T-cell (primary cell): ENCODE data around the gene TMEM245. TPM values are rescaled to one million over a fixed set of nuclear protein-coding genes. Genes with fewer than 3 reads are reported as not detected.

Experiments
- ATAC-seq, 4 experiments: fragments of 200-7000 bp in 3 of 4; fragments of 150-1000 bp in 1 of 4; cut with Tn5 transposase; replicated peaks in 1 of 4; 1 replicate in 3 of 4; 2 replicates in 1 of 4; pipeline ENCODE4 v1.10.0; 2021; ENCODE audit warnings: moderate library complexity in 3 of 4, mild to moderate bottlenecking in 2 of 4, moderate number of reproducible peaks in 1 of 4
- CTCF ChIA-PET, 2 donors: fragments of 300-600 bp; sonication (Branson Sonifier 250); formaldehyde crosslinking; loops; one replicate each; lab custom pipeline; 2022; ENCODE audit warnings: antibody characterized with exemption in 2 of 2; lab: Charles Lee
- POLR2A ChIA-PET, 2 donors: fragments of 300-600 bp; sonication (Branson Sonifier 250); formaldehyde crosslinking; loops; one replicate each; lab custom pipeline; 2022; ENCODE audit warnings: antibody characterized with exemption in 2 of 2; lab: Charles Lee
- DNase-seq, 35 experiments: peaks; one replicate each; pipeline versions ENCODE4 v3.0.0 to v3.0.0-alpha.2; 2013 to 2023
- H3K27ac ChIP-seq: one replicate; pipeline ENCODE4 v1.5.1; 2013; ENCODE audit warnings: low read length
- H3K27me3 ChIP-seq, 2 experiments: replicated peaks in 1 of 2; 1 replicate in 1 of 2; 2 replicates in 1 of 2; pipeline versions ENCODE4 v1.6.1 to v1.7.0; 2013; ENCODE audit warnings: low read length in 1 of 2, mixed read lengths in 1 of 2; ENCODE audit not compliant: control insufficient read depth in 2 of 2, insufficient read depth in 2 of 2; ENCODE audit errors: extremely low read depth in 1 of 2
- H3K36me3 ChIP-seq, 2 donors: 1 replicate in 1 of 2; 2 replicates in 1 of 2; pipeline versions ENCODE4 v1.6.1 to v1.7.0; 2013; ENCODE audit warnings: low read length in 1 of 2; ENCODE audit not compliant: control insufficient read depth in 2 of 2, insufficient read depth in 1 of 2; ENCODE audit errors: extremely low read depth in 1 of 2
- H3K4me1 ChIP-seq, 2 experiments: 1 replicate in 1 of 2; 2 replicates in 1 of 2; pipeline versions ENCODE4 v1.6.1 to v1.7.0; 2013; ENCODE audit warnings: low read length in 2 of 2, mixed read lengths in 1 of 2; ENCODE audit not compliant: insufficient read depth in 2 of 2, control insufficient read depth in 1 of 2; ENCODE audit errors: extremely low read depth in 1 of 2
- H3K4me3 ChIP-seq, 2 donors: 1 replicate in 1 of 2; 2 replicates in 1 of 2; pipeline versions ENCODE4 v1.5.1 to v1.7.0; 2013; ENCODE audit warnings: mild to moderate bottlenecking in 2 of 2, low read length in 1 of 2, moderate library complexity in 1 of 2; ENCODE audit not compliant: control insufficient read depth in 1 of 2; ENCODE audit errors: extremely low read depth in 1 of 2
- H3K9me3 ChIP-seq: 2 replicates; pipeline ENCODE4 v1.7.0; 2013
- H3K27ac Mint-ChIP-seq, 2 donors: one replicate each; pipeline ENCODE4 v1.8.0; 2020 to 2021; ENCODE audit warnings: mild to moderate bottlenecking in 2 of 2, mixed read lengths in 2 of 2
- H3K27me3 Mint-ChIP-seq, 2 donors: one replicate each; pipeline ENCODE4 v1.8.0; 2021 to 2022; ENCODE audit warnings: mixed read lengths in 2 of 2
- H3K36me3 Mint-ChIP-seq: one replicate; pipeline ENCODE4 v1.8.0; 2021; ENCODE audit warnings: mixed read lengths
- H3K4me1 Mint-ChIP-seq, 3 donors: one replicate each; pipeline ENCODE4 v1.8.0; 2020 to 2022; ENCODE audit warnings: mixed read lengths in 3 of 3, mild to moderate bottlenecking in 1 of 3
- H3K4me3 Mint-ChIP-seq, 3 donors: one replicate each; pipeline ENCODE4 v1.8.0; 2020 to 2022; ENCODE audit warnings: mild to moderate bottlenecking in 3 of 3, mixed read lengths in 3 of 3, moderate library complexity in 3 of 3
- H3K9me3 Mint-ChIP-seq, 3 donors: one replicate each; pipeline ENCODE4 v1.8.0; 2020 to 2022; ENCODE audit warnings: mixed read lengths in 3 of 3
- WGBS: methylation state at CpG from one replicate; pipeline ENCODE4 v1.1.5; 2013; ENCODE audit warnings: missing lambda C conversion rate; ENCODE audit not compliant: insufficient coverage; 5-methylcytosine and 5-hydroxymethylcytosine counted together
- total RNA-seq, 35 experiments: library from RNA in 6 of 35; stranded (reverse) in 6 of 35; fragments of 120-200 nt in 1 of 35; gene quantifications; one replicate each; pipeline versions ENCODE4 v1.2.1 to v1.2.4 and lab custom pipeline; 2013 to 2026

The TMEM245 gene
- total RNA-seq, 5 donors from 2014 or later (not counting 1 experiment from before 2014, with no cell fraction given): 32.5 to 68.1 (median 52.5) TPM

DNA sequence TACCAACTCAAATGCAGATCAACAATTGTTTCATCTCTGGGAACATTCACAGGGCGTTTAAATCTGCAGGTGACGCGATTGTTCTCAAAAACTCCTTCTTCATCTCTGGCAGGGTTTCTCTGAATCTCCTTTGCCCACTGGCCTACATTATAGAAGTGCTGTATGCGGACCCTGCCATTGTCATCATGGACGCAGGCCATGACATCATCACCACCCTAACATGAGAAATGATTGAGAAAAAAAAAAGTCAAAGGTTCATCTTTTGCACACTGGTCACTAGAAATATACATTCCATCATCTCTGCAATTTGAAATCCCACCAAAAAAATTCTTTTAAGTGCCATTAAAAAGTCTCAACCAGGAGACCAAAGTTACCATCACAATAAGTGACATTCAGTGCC is 21.6 kb upstream of the TMEM245 start:
- no peaks in the 10 kb centered on the region for H3K4me1 ChIP-seq
- H3K4me3 ChIP-seq: no peak overlapping the region
- Mint-ChIP-seq H3K4me1 (peaks cover 5 to 6% (median 6%) of the 10 kb centered on the region in 3 donors), H3K9me3 (no peaks in the 10 kb centered on the region), H3K27me3 (peaks cover 0 to 7% of the 10 kb centered on the region in 2 donors), H3K36me3 (no peaks in the 10 kb centered on the region), H3K4me3 (no peak overlapping the region), H3K27ac (no peak overlapping the region)
- H3K27ac ChIP-seq: no peak overlapping the region
- DNase-seq: no peak
- ChIA-PET POLR2A (no interaction called here), CTCF (no interaction called here)
- whole genome bisulfite sequencing: 90% methylated on average over 3 of the region's 5 CpGs
- H3K27me3 ChIP-seq: peaks cover 0 to 5% of the 10 kb centered on the region in 2 experiments
- no peaks in the 10 kb centered on the region for H3K36me3 ChIP-seq
- ATAC-seq: no peak
- no peaks in the 10 kb centered on the region for H3K9me3 ChIP-seq

DNA sequence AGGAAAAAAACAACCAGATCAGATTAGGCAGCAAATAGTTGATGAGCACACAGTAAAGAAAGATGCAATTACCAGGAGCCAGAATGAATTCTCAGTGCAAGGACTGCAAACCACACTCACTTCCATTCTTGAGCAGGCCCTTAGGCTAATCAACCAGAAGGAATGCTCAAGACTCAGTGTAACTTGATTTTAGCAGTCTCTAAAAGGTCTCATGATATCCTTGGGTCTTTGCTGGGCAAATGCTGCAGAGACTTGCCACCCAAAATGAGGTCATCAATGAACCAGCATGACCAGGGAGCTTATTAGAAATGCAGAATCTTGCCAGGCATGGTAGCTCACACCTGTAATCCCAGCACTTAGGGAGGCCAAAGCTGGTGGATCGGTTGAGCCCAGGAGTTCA is 20.1 kb upstream of the TMEM245 start:
- no peak for ATAC-seq
- Histone ChIP-seq H3K36me3 (no peaks in the 10 kb centered on the region), H3K4me1 (no peaks in the 10 kb centered on the region), H3K4me3 (no peak overlapping the region), H3K27me3 (peaks cover 0 to 2% of the 10 kb centered on the region in 2 experiments), H3K27ac (no peak overlapping the region), H3K9me3 (no peaks in the 10 kb centered on the region)
- Mint-ChIP-seq H3K27me3 (peaks cover 0 to 5% of the 10 kb centered on the region in 2 donors), H3K27ac (no peak overlapping the region), H3K4me3 (no peak overlapping the region), H3K4me1 (peaks cover 5 to 6% (median 6%) of the 10 kb centered on the region in 3 donors), H3K36me3 (no peaks in the 10 kb centered on the region), H3K9me3 (no peaks in the 10 kb centered on the region)
- 100% methylated on average over 1 of the region's 1 CpG for WGBS
- CTCF ChIA-PET: no interaction called here
- POLR2A ChIA-PET: no interaction called here
- DNase-seq: no peak

DNA sequence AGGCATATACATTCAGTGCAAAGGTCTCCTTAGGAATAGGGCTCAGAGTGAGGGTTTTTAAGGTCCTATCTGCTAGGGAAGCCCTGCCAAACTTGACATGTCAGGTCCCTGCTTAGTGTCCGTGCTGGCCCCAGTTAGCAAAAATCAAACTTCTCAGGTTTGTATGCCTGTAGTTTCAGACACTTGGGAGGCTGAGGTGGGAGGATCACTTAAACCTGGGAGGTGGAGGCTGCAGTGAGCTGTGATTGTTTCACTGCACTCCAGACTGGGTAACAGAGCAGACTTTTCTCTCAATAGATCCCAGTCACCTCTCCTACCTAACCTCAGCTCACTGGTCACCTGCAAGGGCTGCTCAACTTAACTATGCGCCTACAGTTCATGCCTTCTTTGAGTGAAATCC is 18.7 kb upstream of the TMEM245 start:
- no peak overlapping the region for H3K27ac ChIP-seq
- POLR2A ChIA-PET: no interaction called here
- Mint-ChIP-seq H3K27ac (no peak overlapping the region), H3K4me1 (no peaks in the 10 kb centered on the region), H3K36me3 (no peaks in the 10 kb centered on the region), H3K9me3 (no peaks in the 10 kb centered on the region), H3K27me3 (peaks cover 0 to 5% of the 10 kb centered on the region in 2 donors), H3K4me3 (no peak overlapping the region)
- no peaks in the 10 kb centered on the region for H3K4me1 ChIP-seq
- no peak overlapping the region for H3K4me3 ChIP-seq
- H3K27me3 ChIP-seq: no peaks in the 10 kb centered on the region
- WGBS: 83% methylated on average over 1 of the region's 2 CpGs
- DNase-seq (no peak), ATAC-seq (no peak)
- H3K36me3 ChIP-seq: no peaks in the 10 kb centered on the region
- CTCF ChIA-PET: no interaction called here
- no peaks in the 10 kb centered on the region for H3K9me3 ChIP-seq

DNA sequence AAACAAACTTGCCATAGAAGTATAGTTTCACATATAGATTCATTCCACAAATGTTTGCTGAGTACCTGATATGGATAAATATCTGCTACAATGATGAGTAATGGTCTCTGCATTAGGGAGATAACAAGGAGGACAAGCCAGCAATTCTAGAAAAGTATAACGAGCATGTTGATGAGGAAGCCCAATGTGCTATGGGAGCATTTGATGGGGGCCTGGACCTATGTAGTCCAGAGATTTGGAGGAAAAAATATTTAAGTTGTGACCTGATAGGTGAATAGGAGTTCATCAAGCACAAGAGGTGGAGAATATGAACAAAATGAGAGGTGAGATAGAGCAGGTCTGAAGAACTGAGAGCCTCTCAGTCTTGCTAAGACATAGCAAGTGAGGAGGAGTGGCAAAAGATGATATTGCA is 14.4 kb upstream of the TMEM245 start:
- H3K9me3 Mint-ChIP-seq: no peaks in the 10 kb centered on the region
- H3K4me3 ChIP-seq: no peak overlapping the region
- no peaks in the 10 kb centered on the region for H3K4me1 ChIP-seq
- H3K27me3 Mint-ChIP-seq: peaks cover 0 to 3% of the 10 kb centered on the region in 2 donors
- ChIA-PET POLR2A (no interaction called here), CTCF (no interaction called here)
- no peak overlapping the region for H3K27ac ChIP-seq
- H3K27ac Mint-ChIP-seq: no peak overlapping the region
- WGBS: 100% methylated on average over 1 of the region's 1 CpG
- ATAC-seq (no peak), DNase-seq (no peak)
- no peaks in the 10 kb centered on the region for H3K9me3 ChIP-seq
- H3K4me1 Mint-ChIP-seq: peaks cover 0 to 4% (median 3%) of the 10 kb centered on the region in 3 donors
- no peaks in the 10 kb centered on the region for H3K36me3 ChIP-seq
- H3K4me3 Mint-ChIP-seq: no peak overlapping the region
- no peaks in the 10 kb centered on the region for H3K27me3 ChIP-seq
- no peaks in the 10 kb centered on the region for H3K36me3 Mint-ChIP-seq

DNA sequence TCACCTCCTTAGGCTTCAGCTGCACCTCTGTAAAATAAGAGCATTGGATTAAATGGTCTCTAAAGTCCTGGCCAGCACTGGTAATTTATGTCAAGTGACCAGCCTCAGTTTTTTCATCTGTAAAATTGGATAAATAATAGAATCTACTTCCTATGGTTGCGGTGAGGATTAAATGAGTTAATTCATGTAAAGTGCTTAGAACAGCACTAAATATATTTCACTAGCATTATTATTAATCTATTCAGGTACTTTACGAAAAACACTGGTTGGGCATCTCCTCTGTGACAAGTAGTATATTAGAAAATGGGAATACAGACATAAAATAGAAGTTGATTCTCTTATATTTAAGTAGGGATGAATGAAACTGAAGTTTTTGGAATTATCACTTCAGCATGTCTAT is 13.8 kb upstream of the TMEM245 start:
- Histone ChIP-seq H3K9me3 (no peaks in the 10 kb centered on the region), H3K27ac (no peak overlapping the region), H3K36me3 (no peaks in the 10 kb centered on the region), H3K4me1 (no peaks in the 10 kb centered on the region), H3K27me3 (no peaks in the 10 kb centered on the region), H3K4me3 (no peak overlapping the region)
- ATAC-seq: no peak
- peaks cover 0 to 3% of the 10 kb centered on the region in 2 donors for H3K27me3 Mint-ChIP-seq
- no CpG with 5 or more reads among the region's 2 CpGs for WGBS
- no peak for DNase-seq
- H3K4me3 Mint-ChIP-seq: no peak overlapping the region
- H3K27ac Mint-ChIP-seq: no peak overlapping the region
- peaks cover 0 to 4% (median 3%) of the 10 kb centered on the region in 3 donors for H3K4me1 Mint-ChIP-seq
- H3K36me3 Mint-ChIP-seq: no peaks in the 10 kb centered on the region
- POLR2A ChIA-PET: no interaction called here
- no peaks in the 10 kb centered on the region for H3K9me3 Mint-ChIP-seq
- CTCF ChIA-PET: no interaction called here

DNA sequence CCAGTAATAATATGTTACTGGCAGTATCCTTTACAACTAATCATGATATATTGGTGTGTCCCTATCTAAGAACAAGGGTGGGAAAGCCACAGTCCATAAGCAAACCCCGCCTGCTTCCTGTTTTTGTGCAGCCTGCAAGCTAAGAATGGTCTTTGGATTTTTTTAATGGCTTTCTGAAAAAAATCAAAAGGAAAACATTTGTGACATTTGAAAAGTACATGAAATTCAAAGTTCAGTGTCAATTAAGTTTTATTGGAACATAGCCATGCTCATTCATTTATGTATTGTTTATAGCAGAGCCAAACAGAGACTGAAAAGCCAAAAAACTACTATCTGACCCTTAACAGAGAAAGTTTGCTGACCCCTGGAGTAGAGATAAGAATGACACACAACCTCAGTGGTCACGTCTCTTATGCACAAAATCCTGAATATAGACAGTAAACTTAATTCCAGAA is 12.8 kb upstream of the TMEM245 start:
- Mint-ChIP-seq H3K4me3 (no peak overlapping the region), H3K27me3 (peaks cover 0 to 3% of the 10 kb centered on the region in 2 donors), H3K27ac (no peak overlapping the region), H3K36me3 (no peaks in the 10 kb centered on the region), H3K4me1 (peaks cover 0 to 4% (median 3%) of the 10 kb centered on the region in 3 donors), H3K9me3 (no peaks in the 10 kb centered on the region)
- H3K27me3 ChIP-seq: no peaks in the 10 kb centered on the region
- DNase-seq (no peak), ATAC-seq (no peak)
- no peaks in the 10 kb centered on the region for H3K9me3 ChIP-seq
- POLR2A ChIA-PET: no interaction called here
- no peak overlapping the region for H3K4me3 ChIP-seq
- no peaks in the 10 kb centered on the region for H3K36me3 ChIP-seq
- CTCF ChIA-PET: no interaction called here
- H3K27ac ChIP-seq: no peak overlapping the region
- no CpG with 5 or more reads among the region's 2 CpGs for WGBS
- no peaks in the 10 kb centered on the region for H3K4me1 ChIP-seq
